ENCODE results near the gene CD163L1. TPM values are rescaled to one million over a fixed set of nuclear protein-coding genes. Genes with fewer than 3 reads are reported as not detected.

The CD163L1 gene
- total RNA-seq, 1 experiment from 2014 or later, result 13.4 TPM

DNA sequence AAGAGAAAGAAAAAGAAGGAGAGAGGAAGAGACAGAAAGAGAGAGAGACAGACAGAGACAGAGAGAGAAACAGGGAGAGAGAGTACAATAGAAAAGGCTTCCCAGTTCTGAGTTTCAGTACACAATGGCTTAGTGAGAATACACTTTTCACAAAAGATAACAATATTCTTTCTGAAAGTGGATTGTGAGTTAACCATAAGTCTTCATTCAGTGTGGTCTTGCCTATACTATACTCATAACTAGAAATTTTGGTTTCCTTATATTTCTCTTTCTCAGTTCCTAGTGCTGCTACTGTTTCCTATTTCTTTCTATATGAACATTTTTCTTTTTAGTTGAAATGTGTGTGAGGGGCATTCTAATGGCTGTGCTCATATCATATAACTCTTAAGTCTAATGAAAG is 9.3 kb downstream of the CD163L1 start:
- Mint-ChIP-seq H3K27ac (ENCODE audit: unreplicated experiment) (no peak overlapping the region), H3K9me3 (ENCODE audit: low read depth, unreplicated experiment) (no peaks in the 10 kb centered on the region), H3K36me3 (ENCODE audit: insufficient read depth, unreplicated experiment) (no peaks in the 10 kb centered on the region), H3K4me1 (ENCODE audit: low read depth, unreplicated experiment) (peaks cover 8% of the 10 kb centered on the region), H3K27me3 (ENCODE audit: unreplicated experiment) (no peaks in the 10 kb centered on the region), H3K4me3 (ENCODE audit: low read depth, unreplicated experiment) (no peak overlapping the region)
- no peak for TF ChIP-seq CTCF (IDR thresholded peaks at IDR 0.05; ENCODE audit: unreplicated experiment)
- no peak for DNase-seq
- no TSS peak for BruUV-seq (replicated peaks)
- intact Hi-C loops (cut with micrococcal nuclease; ENCODE audit: unreplicated experiment), result no loop called here
- CTCF ChIA-PET, result interaction anchor here (0.6 kb wide), 1 partner anchor 251 kb away, joined by 3 read pairs; no protein-coding TSS in a partner anchor

GRCh38 chr12:7433276-7433822 is 10.6 kb downstream of the CD163L1 start:
- Mint-ChIP-seq H3K27ac (ENCODE audit: unreplicated experiment) (no peak overlapping the region), H3K36me3 (ENCODE audit: insufficient read depth, unreplicated experiment) (no peaks in the 10 kb centered on the region), H3K4me1 (ENCODE audit: low read depth, unreplicated experiment) (peaks cover 8% of the 10 kb centered on the region), H3K27me3 (ENCODE audit: unreplicated experiment) (no peaks in the 10 kb centered on the region), H3K4me3 (ENCODE audit: low read depth, unreplicated experiment) (no peak overlapping the region), H3K9me3 (ENCODE audit: low read depth, unreplicated experiment) (no peaks in the 10 kb centered on the region)
- peak; percentile 5 for DNase-seq
- no TSS peak for BruUV-seq (replicated peaks)
- TF ChIP-seq CTCF (IDR thresholded peaks at IDR 0.05; ENCODE audit: unreplicated experiment), result no peak
- intact Hi-C loops (cut with micrococcal nuclease; ENCODE audit: unreplicated experiment), result no loop called here
- CTCF ChIA-PET, result no interaction called here

- Mint-ChIP-seq H3K27ac (ENCODE audit: unreplicated experiment) (no peak overlapping the region), H3K4me1 (ENCODE audit: low read depth, unreplicated experiment) (peaks cover 8% of the 10 kb centered on the region), H3K9me3 (ENCODE audit: low read depth, unreplicated experiment) (no peaks in the 10 kb centered on the region), H3K4me3 (ENCODE audit: low read depth, unreplicated experiment) (no peak overlapping the region), H3K36me3 (ENCODE audit: insufficient read depth, unreplicated experiment) (no peaks in the 10 kb centered on the region), H3K27me3 (ENCODE audit: unreplicated experiment) (no peaks in the 10 kb centered on the region)
- no peak for DNase-seq
- BruUV-seq (replicated peaks), result no TSS peak
- intact Hi-C loops (cut with micrococcal nuclease; ENCODE audit: unreplicated experiment), result no loop called here
- TF ChIP-seq CTCF (IDR thresholded peaks at IDR 0.05; ENCODE audit: unreplicated experiment), result no peak
- CTCF ChIA-PET, result no interaction called here
Observed at GRCh38 chr12:7431993-7432685, 11.8 kb downstream of the CD163L1 start.

- intact Hi-C loops (cut with micrococcal nuclease; ENCODE audit: unreplicated experiment), result no loop called here
- H3K27ac Mint-ChIP-seq (ENCODE audit: unreplicated experiment), result no peak overlapping the region
- no peaks in the 10 kb centered on the region for H3K9me3 Mint-ChIP-seq (ENCODE audit: low read depth, unreplicated experiment)
- BruUV-seq (replicated peaks), result no TSS peak
- no peak for DNase-seq
- H3K4me3 Mint-ChIP-seq (ENCODE audit: low read depth, unreplicated experiment), result no peak overlapping the region
- no peaks in the 10 kb centered on the region for H3K36me3 Mint-ChIP-seq (ENCODE audit: insufficient read depth, unreplicated experiment)
- CTCF ChIA-PET, result no interaction called here
- no peaks in the 10 kb centered on the region for H3K4me1 Mint-ChIP-seq (ENCODE audit: low read depth, unreplicated experiment)
- peaks cover 49% of the 10 kb centered on the region for H3K27me3 Mint-ChIP-seq (ENCODE audit: unreplicated experiment)
- no peak for TF ChIP-seq CTCF (IDR thresholded peaks at IDR 0.05; ENCODE audit: unreplicated experiment)
Observed at GRCh38 chr12:7411343-7411742, 32.6 kb downstream of the CD163L1 start.

All from Calu3 (cell line).